ENCODE results near the gene DDX25.

DNA sequence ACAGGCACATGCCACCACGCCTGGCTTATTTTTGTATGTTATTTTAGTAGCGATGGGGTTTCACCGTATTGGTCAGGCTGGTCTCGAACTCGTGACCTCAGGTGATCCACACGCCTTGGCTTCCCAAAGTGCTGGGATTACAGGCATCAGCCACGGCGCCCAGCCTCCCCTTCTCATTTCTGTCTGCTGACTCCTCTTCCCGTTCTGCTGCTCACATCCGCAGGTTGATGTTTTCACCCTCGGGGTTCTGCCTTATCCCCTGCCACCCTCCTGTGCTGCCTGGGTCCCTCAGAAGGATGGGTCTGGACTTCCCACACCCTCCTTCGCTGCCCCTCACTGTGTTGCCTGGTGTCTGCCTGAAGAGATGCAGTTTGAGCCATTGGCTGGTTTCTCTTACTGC lies 22.4 kb downstream of the DDX25 start:
- TF ChIP-seq RAD21 (IDR thresholded peaks at IDR 0.05; ENCODE audit: low read depth): no peak
- TF ChIP-seq EGR1 (IDR thresholded peaks at IDR 0.05): no peak
- TF ChIP-seq REST (IDR thresholded peaks at IDR 0.05; ENCODE audit: low read depth): no peak
- no peak for TF ChIP-seq USF1 (IDR thresholded peaks at IDR 0.05)
- no peak for TF ChIP-seq MAX (IDR thresholded peaks at IDR 0.05)
- no peak for TF ChIP-seq EP300 (IDR thresholded peaks at IDR 0.05; ENCODE audit: borderline replicate concordance)
- no peak for TF ChIP-seq CEBPB (IDR thresholded peaks at IDR 0.05)
- TF ChIP-seq TAF1 (IDR thresholded peaks at IDR 0.05; ENCODE audit: low read depth): no peak
- TF ChIP-seq FOXM1 (IDR thresholded peaks at IDR 0.05; ENCODE audit: borderline replicate concordance, low read depth): no peak
- no peak for TF ChIP-seq TEAD4 (IDR thresholded peaks at IDR 0.05)
- no peak for TF ChIP-seq NFIC (IDR thresholded peaks at IDR 0.05)
- no peak for TF ChIP-seq YY1 (IDR thresholded peaks at IDR 0.05; ENCODE audit: low read depth)

Data from Ishikawa (cell line).